ENCODE measurements around the gene KLK8. TPM values are rescaled to one million over a fixed set of nuclear protein-coding genes. Genes with fewer than 3 reads are reported as not detected.

KLK8 gene
- total RNA-seq, 6 donors from 2014 or later = not detected

GRCh38 chr19:50947123-50947522 is 54.3 kb downstream of the KLK8 start:
- H3K27ac ChIP-seq = no peak overlapping the region
- H3K36me3 ChIP-seq = no peaks in the 10 kb centered on the region
- DNase-seq = no peak
- H3K4me1 ChIP-seq = no peaks in the 10 kb centered on the region
- 79 to 82% methylated on average over 4 of the region's 4 CpGs for WGBS, 2 donors
- no peaks in the 10 kb centered on the region for H3K27me3 ChIP-seq
- TF ChIP-seq CTCF (IDR thresholded peaks at IDR 0.05) (no peak), EP300 (IDR thresholded peaks at IDR 0.05) (no peak), POLR2AphosphoS5 (IDR thresholded peaks at IDR 0.05) (no peak), POLR2A (IDR thresholded peaks at IDR 0.05) (no peak)
- no peak for ATAC-seq (ENCODE audit: low FRiP score in 2 of 2)
- H3K4me3 ChIP-seq = no peak overlapping the region
- no peaks in the 10 kb centered on the region for H3K9me3 ChIP-seq

Other genes starting within 250 kb of the KLK8 start
- not detected for gene GPR32, start 231.1 kb downstream of the KLK8 start, total RNA-seq
- gene ACP4, start 211.2 kb downstream of the KLK8 start, total RNA-seq = not detected
- 1 to 10 TPM in 3 of 6 donors, not detected in 3; 1.3 to 3.3 (median 2.0) TPM for gene KLK1, start 177.8 kb downstream of the KLK8 start, total RNA-seq
- gene KLK15, start 168.0 kb downstream of the KLK8 start, total RNA-seq = not detected
- gene KLK3, start 146.7 kb downstream of the KLK8 start, total RNA-seq = under 1 TPM in 1 of 6 donors, not detected in 5; 0.33 TPM
- gene KLK2, start 128.2 kb downstream of the KLK8 start, total RNA-seq = not detected
- gene KLK4, start 90.2 kb downstream of the KLK8 start, total RNA-seq = not detected
- under 1 TPM in 1 of 6 donors, not detected in 5; 0.74 TPM for gene KLK5, start 48.6 kb downstream of the KLK8 start, total RNA-seq
- gene KLK6, start 32.0 kb downstream of the KLK8 start, total RNA-seq = not detected
- gene KLK7, start 17.7 kb downstream of the KLK8 start, total RNA-seq = 1 to 10 TPM in 1 of 6 donors, under 1 TPM in 1, not detected in 4; 0.30 to 1.1 TPM
- 10 to 100 TPM in 3 of 6 donors, 1 to 10 TPM in 2, not detected in 1; 4.8 to 21.7 (median 18.6) TPM for gene KLK10, start 18.1 kb upstream of the KLK8 start, total RNA-seq
- 10 to 100 TPM; 13.3 to 37.7 (median 22.9) TPM for gene KLK11, start 25.0 kb upstream of the KLK8 start, total RNA-seq
- gene KLK12, start 33.4 kb upstream of the KLK8 start, total RNA-seq = 1 to 10 TPM in 1 of 6 donors, under 1 TPM in 1, not detected in 4; 0.54 to 2.0 TPM
- 10 to 100 TPM in 1 of 6 donors, 1 to 10 TPM in 1, under 1 TPM in 2, not detected in 2; 0.54 to 24.1 (median 1.9) TPM for gene KLK13, start 63.5 kb upstream of the KLK8 start, total RNA-seq
- 1 to 10 TPM in 3 of 6 donors, not detected in 3; 1.2 to 2.1 (median 2.0) TPM for gene KLK14, start 81.3 kb upstream of the KLK8 start, total RNA-seq
- 10 to 100 TPM in 5 of 6 donors, 1 to 10 TPM in 1; 9.5 to 23.0 (median 15.1) TPM for gene CTU1, start 106.8 kb upstream of the KLK8 start, total RNA-seq
- gene SIGLEC9, start 123.3 kb upstream of the KLK8 start, total RNA-seq = 10 to 100 TPM in 5 of 6 donors, 1 to 10 TPM in 1; 6.8 to 47.1 (median 24.6) TPM
- 10 to 100 TPM in 1 of 6 donors, 1 to 10 TPM in 5; 3.4 to 10.9 (median 8.1) TPM for gene SIGLEC7, start 140.7 kb upstream of the KLK8 start, total RNA-seq
- gene CD33, start 223.5 kb upstream of the KLK8 start, total RNA-seq = 10 to 100 TPM in 5 of 6 donors, 1 to 10 TPM in 1; 8.4 to 32.2 (median 21.6) TPM
- not detected for gene SIGLECL1, start 249.5 kb upstream of the KLK8 start, total RNA-seq

Measured in upper lobe of left lung (tissue), 6 donors.